Fibroblast of skin of left quadriceps (primary cell): ENCODE measurements around the gene PSMD7.
"Not testable (repeated sequence)": the region's sequence is repeated elsewhere in the genome, so short reads cannot be mapped to it uniquely, and the experiment has no call there.

Experiments used
- DNase-seq, 2 experiments: peaks; one replicate each; pipeline ENCODE4 v3.0.0-alpha.2; 2013; ENCODE audit warnings: low read depth in 2 of 2

The PSMD7 gene

GRCh38 chr16:74297145-74297665 is 591 bp downstream of the PSMD7 start:
- DNase-seq, result no peak

GRCh38 chr16:74298104-74298503 is 1.5 kb downstream of the PSMD7 start:
- no peak for DNase-seq

GRCh38 chr16:74302341-74302740 is 5.7 kb downstream of the PSMD7 start:
- no peak for DNase-seq

DNA sequence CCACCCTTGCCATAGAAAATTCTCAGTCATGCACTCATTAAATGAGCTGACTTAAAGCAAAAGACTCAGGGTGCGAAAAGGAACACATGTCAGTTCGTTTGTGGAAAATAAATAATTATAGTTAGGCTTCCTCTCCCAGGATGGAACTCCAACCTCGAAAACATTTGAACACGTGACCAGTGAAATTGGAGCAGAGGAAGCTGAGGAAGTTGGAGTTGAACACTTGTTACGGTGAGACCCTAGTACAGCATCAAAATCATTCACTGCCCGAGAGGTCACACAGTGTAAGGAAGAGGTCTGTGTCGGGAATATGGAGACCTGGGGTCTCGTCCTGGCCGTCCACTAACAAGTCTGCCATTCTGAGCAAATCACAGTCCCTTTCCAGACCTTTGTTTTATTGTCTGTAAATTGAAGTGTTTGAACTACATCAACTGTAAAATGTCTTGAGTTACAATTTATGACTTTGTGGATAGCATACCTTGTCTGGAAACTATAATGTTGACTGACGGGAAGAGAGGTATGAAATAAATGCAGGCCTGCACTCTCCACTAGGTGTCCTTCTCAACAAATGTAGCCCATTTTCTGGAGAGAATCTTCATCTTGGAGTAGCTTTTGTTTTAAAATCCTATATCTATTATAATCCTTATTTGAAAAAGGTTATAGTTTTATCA is 7.7 kb downstream of the PSMD7 start:
- no peak for DNase-seq

GRCh38 chr16:74304835-74305176 is 8.2 kb downstream of the PSMD7 start:
- DNase-seq, result no peak

GRCh38 chr16:74305281-74305680 is 8.7 kb downstream of the PSMD7 start:
- DNase-seq, result no peak

- no peak for DNase-seq
Observed at GRCh38 chr16:74305978-74306784, 9.6 kb downstream of the PSMD7 start.

DNA sequence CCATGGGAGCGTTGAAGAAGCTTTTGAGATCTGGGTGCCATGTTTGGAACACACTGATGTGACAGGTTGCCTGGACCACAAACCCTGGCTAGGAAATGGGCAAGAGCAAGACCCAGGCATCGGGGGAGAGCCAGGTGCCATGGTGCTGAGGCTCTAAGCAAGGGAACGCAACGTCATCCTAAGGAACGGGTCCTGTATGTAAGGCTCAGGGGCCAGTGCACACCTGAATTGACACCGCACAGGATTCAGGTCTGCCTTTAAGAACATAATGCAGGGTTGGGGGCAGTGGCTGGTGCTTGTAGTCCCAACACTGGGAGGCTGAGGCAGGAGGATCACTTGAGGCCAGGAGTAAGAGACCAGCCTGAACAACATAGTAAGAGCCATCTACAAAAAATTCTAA is 10.8 kb downstream of the PSMD7 start:
- no peak for DNase-seq

- DNase-seq, result peak in 1 of 2 experiments; percentile 20
Observed at GRCh38 chr16:74309789-74310781, 13.5 kb downstream of the PSMD7 start.

DNA sequence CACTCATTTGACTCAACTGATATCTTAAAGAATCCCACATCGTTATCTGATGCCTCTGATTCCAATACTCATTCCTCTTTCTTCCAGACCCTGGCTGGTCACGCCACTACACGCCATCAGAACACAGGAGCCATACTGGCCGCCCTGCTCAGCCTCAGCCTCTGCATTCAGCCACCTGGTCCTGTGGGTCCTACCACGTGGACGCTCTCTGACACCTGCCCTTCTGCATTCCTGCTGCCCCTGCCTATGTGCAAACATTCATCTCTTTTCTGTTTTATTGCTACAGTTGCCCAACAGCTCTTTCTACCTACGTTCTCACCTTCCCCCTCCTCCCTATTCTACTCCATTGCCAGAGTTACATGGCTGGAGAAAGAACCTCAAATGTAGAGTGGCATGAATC is 18.4 kb downstream of the PSMD7 start:
- DNase-seq, result no peak

- DNase-seq, result no peak
Observed at GRCh38 chr16:74320707-74321106, 24.1 kb downstream of the PSMD7 start.

GRCh38 chr16:74321356-74321755 is 24.7 kb downstream of the PSMD7 start:
- DNase-seq, result no peak

DNA sequence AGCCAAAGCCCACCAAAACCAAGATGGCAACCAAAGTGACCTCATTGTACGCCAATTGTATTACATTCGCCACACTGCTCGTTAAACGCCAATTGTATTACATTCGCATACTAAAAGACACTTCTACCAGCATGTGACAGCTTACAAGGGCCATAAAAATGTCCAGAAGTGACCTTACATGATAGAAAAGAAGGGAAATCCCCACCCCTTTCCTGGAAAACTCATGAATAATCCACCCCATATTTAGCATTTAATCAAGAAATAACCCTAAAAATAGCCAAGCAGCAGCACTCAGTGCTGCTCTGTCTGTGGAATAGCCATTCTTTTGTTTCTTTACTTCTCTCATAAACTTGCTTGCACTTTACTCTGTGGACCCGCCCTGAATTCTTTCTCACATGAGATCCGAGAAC is 25.7 kb downstream of the PSMD7 start:
- DNase-seq, result no peak

DNA sequence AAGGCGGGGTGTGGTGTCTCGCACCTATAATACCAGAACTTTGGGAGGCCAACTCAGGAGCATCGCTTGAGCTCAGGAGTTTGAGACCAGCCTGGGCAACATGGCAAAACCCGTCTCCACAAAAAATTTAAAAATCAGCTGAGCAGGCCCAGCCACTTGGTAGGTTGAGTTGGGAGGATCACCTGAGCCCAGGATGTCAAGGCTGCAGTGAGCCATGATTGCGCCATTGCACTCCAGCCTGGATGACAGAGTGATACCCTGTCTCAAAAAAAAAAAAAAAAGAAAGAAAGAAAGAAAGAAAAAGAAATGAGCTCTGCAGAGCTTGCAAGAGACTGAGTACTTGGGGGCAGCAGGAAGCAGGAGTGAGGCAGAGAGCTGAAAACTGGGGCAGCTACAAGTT is 28.2 kb downstream of the PSMD7 start:
- DNase-seq, result not testable (repeated sequence)

GRCh38 chr16:74325641-74326040 is 29.0 kb downstream of the PSMD7 start:
- DNase-seq, result no peak

DNA sequence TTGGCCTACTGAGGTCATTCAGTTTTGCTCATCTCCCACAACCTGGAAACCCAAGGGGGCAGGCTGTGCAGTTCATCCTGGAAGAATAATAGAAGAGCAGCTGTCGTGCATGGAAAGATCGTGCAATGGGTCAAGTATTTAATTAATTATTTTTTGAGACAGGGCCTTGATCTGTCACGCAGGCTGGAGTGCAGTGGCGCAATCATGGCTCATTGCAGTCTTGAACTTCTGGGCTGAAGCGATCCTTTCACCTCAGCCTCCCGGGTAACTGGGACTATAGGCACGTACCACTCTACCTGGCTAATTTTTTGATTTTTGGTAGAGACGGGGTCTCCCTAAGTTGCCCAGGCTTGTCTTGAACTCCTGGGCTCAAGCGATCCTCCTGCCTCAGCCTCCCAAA is 31.7 kb downstream of the PSMD7 start:
- not testable (repeated sequence) for DNase-seq

- DNase-seq, result not testable (repeated sequence)
Observed at GRCh38 chr16:74332469-74332868, 35.9 kb downstream of the PSMD7 start.

DNA sequence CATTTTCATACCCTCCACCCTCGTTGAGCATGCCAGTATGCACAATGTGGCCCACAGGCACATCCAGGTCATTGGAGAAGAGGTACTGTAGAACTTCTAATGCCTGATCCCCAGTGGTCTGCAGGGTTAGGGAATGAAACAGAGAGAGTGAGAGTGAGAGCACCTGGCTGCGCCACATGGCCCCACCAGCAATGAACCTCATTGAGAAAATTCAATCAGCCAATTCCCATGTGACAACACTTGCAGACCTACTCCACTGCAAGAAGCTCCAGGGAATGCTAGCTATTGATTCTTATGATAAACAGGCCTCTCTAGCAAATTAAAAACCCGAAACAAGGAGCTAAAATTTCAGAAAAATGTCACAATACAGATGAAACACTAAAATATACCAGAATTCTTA is 40.9 kb downstream of the PSMD7 start:
- DNase-seq, result not testable (repeated sequence)

DNA sequence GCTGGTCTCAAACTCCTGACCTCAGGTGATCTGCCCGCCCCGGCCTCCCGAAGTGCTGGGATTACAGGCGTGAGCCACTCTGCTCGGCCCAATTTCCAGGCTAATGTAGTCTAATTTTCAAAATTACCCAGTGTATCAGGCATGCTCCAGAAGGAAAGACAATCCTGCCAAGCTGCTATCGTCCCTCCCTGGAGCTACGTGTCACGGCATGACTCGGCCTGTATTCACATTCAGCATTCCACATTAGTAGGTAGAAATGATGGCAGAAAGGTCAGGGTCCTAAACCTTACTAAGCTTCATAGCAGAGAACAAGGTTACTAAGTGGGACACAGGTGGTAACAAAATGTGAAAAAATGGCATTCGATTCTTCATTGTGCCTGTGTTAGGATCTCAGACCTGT is 42.6 kb downstream of the PSMD7 start:
- not testable (repeated sequence) for DNase-seq

DNA sequence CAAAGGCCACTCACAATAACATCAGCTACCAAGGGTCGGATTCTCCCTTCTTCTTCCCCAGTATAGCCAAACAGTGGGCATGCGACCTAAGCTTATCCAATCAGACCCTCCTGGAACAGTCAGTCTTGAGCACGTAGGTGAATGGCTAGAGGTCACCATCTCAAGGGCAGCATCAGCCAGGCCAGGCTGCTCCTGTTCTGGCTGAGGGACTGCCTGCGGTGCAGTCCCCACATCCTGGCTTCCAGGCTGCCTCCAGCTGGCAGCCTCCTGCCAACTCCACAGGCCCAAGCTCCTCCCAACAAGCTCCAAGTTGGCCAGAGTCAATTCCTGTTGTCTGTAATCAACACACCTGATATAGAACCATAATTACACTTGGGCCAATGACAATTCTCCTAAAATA is 56.4 kb downstream of the PSMD7 start:
- DNase-seq, result not testable (repeated sequence)
